ENCODE measurements around the gene TNIK.
"Not testable (repeated sequence)": the region's sequence is repeated elsewhere in the genome, so short reads cannot be mapped to it uniquely, and the experiment has no call there.

TNIK gene

DNA sequence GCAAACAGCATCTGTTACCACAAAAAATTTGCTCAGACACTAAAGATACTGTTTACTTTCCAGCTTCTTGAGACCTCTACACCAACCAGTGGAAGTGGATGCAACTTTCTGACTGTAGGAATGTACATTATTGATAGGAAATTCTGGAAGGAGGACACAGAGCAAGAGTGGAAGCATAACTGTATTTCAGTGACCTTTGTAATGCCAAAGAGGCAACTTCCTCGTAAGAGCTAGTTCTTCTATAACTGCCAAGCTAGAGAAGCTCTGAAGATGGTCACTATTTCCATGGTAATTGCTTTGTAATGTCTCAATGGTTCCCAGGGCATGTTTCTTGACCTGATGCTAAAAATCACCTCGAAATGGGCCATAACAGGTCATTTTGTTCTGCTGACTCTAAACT lies 337.3 kb downstream of the TNIK start:
- no peak overlapping the region for H3K27ac ChIP-seq
- TF ChIP-seq CTCF (IDR thresholded peaks at IDR 0.05), result no peak
- TF ChIP-seq ZFX (IDR thresholded peaks at IDR 0.05; ENCODE audit: borderline replicate concordance), result no peak

- TF ChIP-seq ZFX (IDR thresholded peaks at IDR 0.05; ENCODE audit: borderline replicate concordance), result no peak
- H3K27ac ChIP-seq, result no peak overlapping the region
Observed at GRCh38 chr3:171122240-171122639, 338.0 kb downstream of the TNIK start.

GRCh38 chr3:171121801-171122200 lies 338.4 kb downstream of the TNIK start:
- no peak overlapping the region for H3K27ac ChIP-seq
- TF ChIP-seq CTCF (IDR thresholded peaks at IDR 0.05) (no peak), ZFX (IDR thresholded peaks at IDR 0.05; ENCODE audit: borderline replicate concordance) (no peak)

- H3K27ac ChIP-seq, result not testable (repeated sequence)
Observed at GRCh38 chr3:171119402-171119801, 340.8 kb downstream of the TNIK start.

- not testable (repeated sequence) for H3K27ac ChIP-seq
Observed at GRCh38 chr3:171118993-171119392, 341.2 kb downstream of the TNIK start.

DNA sequence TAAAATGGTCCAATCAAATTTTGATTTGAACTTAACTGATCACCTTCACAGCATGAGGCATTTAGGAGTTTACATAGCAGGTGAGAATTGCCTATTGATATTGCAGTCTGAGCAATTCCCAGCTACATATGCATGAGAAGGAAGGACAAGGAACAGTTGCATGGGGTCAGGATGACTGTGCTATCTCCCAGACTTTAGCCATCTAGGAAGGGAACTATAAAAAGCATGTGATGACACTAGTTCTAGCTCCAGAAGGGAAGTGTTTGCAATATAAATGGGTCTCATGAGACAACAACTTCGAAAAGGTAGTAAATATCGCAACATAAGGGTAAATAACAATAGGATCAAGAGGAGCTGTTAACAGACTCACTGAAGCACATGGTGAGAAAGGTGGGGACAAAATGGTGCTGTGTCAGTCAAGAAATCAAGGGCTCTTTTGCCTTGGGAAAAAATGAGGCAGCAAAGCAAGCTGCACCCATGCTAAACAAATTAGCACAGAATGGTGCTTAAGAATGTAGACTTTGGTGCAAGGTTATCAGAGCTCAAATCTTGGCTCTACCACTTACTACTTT lies 343.3 kb downstream of the TNIK start:
- H3K27ac ChIP-seq, result no peak overlapping the region
- no peak for TF ChIP-seq CTCF (IDR thresholded peaks at IDR 0.05)
- no peak for TF ChIP-seq ZFX (IDR thresholded peaks at IDR 0.05; ENCODE audit: borderline replicate concordance)

DNA sequence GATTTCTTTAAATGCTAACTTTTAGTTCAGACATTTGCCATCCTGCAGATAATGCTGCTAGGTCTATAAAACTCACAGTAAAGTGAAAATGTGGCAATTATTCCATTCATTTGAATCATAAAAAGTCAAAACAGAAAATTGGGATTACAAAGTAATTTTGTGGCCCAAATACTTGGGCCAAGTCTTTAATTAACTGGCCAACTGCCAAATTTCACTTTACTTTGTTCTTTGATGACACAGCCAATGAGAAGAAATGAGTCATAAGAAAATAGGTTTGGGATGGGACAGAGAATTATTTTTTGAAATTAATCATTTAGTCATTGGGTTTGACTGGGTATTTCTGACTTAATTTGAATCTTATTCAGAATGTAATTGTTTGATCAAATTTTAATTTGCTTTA lies 343.8 kb downstream of the TNIK start:
- no peak overlapping the region for H3K27ac ChIP-seq

GRCh38 chr3:171115667-171116066 lies 344.5 kb downstream of the TNIK start:
- no peak overlapping the region for H3K27ac ChIP-seq
- TF ChIP-seq ZFX (IDR thresholded peaks at IDR 0.05; ENCODE audit: borderline replicate concordance), result no peak
- no peak for TF ChIP-seq CTCF (IDR thresholded peaks at IDR 0.05)

More for the DNA sequence above, 343.8 kb downstream of the TNIK start:
- no peak for TF ChIP-seq CTCF (IDR thresholded peaks at IDR 0.05)

- no peak for TF ChIP-seq ZFX (IDR thresholded peaks at IDR 0.05; ENCODE audit: borderline replicate concordance)
- TF ChIP-seq CTCF (IDR thresholded peaks at IDR 0.05), result no peak
- H3K27ac ChIP-seq, result no peak overlapping the region
Observed at GRCh38 chr3:171113716-171114115, 346.5 kb downstream of the TNIK start.
